Hindlimb muscle (tissue), 1 donor: ENCODE measurements around the gene FCN3. TPM values are rescaled to one million over a fixed set of nuclear protein-coding genes. Genes with fewer than 3 reads are reported as not detected.
A peak's percentile ranks its signal among the peaks of the same experiment; 100 is the strongest.

ENCODE experiments used
- DNase-seq: peaks from one replicate; pipeline ENCODE4 v3.0.0-alpha.2; 2013
- polyA plus RNA-seq: library from polyadenylated mRNA; unstranded; fragments of 120-200 nt; gene quantifications from one replicate; pipeline ENCODE4 v1.2.1, GENCODE V29; 2013; ENCODE audit not compliant: insufficient read length

The FCN3 gene
- polyA plus RNA-seq, 1 donor = 0.50 TPM

- DNase-seq = no peak
Observed at GRCh38 chr1:27379564-27380122, 5.0 kb upstream of the FCN3 start.

- no peak for DNase-seq
Observed at GRCh38 chr1:27377760-27378495, 3.3 kb upstream of the FCN3 start.

- no peak for DNase-seq
Observed at GRCh38 chr1:27372808-27373690, 1.6 kb downstream of the FCN3 start.

GRCh38 chr1:27372022-27372807 lies 2.4 kb downstream of the FCN3 start:
- no peak for DNase-seq

GRCh38 chr1:27368869-27369582 lies 5.6 kb downstream of the FCN3 start:
- no peak for DNase-seq

- no peak for DNase-seq
Observed at GRCh38 chr1:27367160-27367650, 7.4 kb downstream of the FCN3 start.

GRCh38 chr1:27366411-27367159 lies 8.0 kb downstream of the FCN3 start, which contains the start of gene MAP3K6:
TSS of gene MAP3K6 (minus strand) at chr1:27366961. CDS start at chr1:27366597, 364 bp downstream.
- peak; percentile 75 for DNase-seq

- peak; percentile 68 for DNase-seq
Observed at GRCh38 chr1:27366113-27366410, 8.6 kb downstream of the FCN3 start.

- peak; percentile 89 for DNase-seq
Observed at GRCh38 chr1:27365372-27366112, 9.1 kb downstream of the FCN3 start.

- no peak for DNase-seq
Observed at GRCh38 chr1:27364696-27365371, 9.8 kb downstream of the FCN3 start.

GRCh38 chr1:27363766-27364695 lies 10.6 kb downstream of the FCN3 start:
- no peak for DNase-seq

GRCh38 chr1:27361553-27361952 lies 13.1 kb downstream of the FCN3 start:
- DNase-seq = no peak

- DNase-seq = no peak
Observed at GRCh38 chr1:27361044-27361402, 13.6 kb downstream of the FCN3 start.

GRCh38 chr1:27360159-27361043 lies 14.2 kb downstream of the FCN3 start:
- no peak for DNase-seq

- no peak for DNase-seq
Observed at GRCh38 chr1:27359822-27360158, 14.8 kb downstream of the FCN3 start.

- no peak for DNase-seq
Observed at GRCh38 chr1:27358928-27359313, 15.7 kb downstream of the FCN3 start.

- no peak for DNase-seq
Observed at GRCh38 chr1:27358038-27358927, 16.3 kb downstream of the FCN3 start.
